Measurements from ENCODE around the gene HBA2.

DNA sequence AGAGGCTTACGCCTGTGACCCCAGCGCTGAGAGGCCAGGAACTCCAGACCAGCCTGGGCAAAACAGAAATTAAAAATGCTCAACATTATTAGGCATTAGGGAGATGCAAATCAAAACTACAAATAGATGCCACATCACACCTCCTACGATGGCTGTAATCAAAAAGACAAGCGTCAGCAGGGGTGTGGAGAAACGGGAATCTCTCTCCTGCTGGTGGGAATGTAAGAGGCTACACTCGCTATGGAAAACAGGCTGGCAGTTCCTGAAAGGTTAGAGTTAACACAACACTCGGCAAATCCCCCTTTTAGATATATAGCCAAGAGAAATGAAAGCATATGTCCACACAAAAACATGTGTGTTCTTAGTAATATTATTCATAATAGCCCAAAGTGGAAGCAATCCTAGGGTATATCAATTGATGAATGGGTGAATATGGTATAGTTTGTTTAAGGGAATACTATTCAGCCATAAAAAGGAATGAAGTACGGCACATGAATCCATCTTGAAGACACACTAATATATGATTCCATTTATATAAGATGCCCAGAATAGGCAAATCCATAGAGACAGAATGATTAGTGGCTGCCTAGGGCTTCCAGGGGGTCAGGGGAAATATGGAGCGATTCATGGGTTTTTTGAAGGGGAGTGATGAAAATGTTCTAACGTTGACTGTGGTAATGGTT lies 32.4 kb upstream of the HBA2 start:
- TF ChIP-seq, protein P1, sequence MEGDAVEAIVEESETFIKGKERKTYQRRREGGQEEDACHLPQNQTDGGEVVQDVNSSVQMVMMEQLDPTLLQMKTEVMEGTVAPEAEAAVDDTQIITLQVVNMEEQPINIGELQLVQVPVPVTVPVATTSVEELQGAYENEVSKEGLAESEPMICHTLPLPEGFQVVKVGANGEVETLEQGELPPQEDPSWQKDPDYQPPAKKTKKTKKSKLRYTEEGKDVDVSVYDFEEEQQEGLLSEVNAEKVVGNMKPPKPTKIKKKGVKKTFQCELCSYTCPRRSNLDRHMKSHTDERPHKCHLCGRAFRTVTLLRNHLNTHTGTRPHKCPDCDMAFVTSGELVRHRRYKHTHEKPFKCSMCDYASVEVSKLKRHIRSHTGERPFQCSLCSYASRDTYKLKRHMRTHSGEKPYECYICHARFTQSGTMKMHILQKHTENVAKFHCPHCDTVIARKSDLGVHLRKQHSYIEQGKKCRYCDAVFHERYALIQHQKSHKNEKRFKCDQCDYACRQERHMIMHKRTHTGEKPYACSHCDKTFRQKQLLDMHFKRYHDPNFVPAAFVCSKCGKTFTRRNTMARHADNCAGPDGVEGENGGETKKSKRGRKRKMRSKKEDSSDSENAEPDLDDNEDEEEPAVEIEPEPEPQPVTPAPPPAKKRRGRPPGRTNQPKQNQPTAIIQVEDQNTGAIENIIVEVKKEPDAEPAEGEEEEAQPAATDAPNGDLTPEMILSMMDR (conservative IDR thresholded peaks at IDR 0.05; ENCODE audit: low read length), result no peak
- no peak for TF ChIP-seq EZH2phosphoT487 (IDR thresholded peaks at IDR 0.05; ENCODE audit: borderline replicate concordance)
